Measurements from ENCODE around the gene SLCO3A1.

The SLCO3A1 gene

GRCh38 chr15:92165001-92165346 lies 311.5 kb downstream of the SLCO3A1 start (continued):
- TF ChIP-seq ZNF280D (tag by site-specific recombination; IDR thresholded peaks at IDR 0.05), result no peak

- Histone ChIP-seq H3K4me1 (ENCODE audit: control insufficient read depth, insufficient read depth, low read length) (peaks cover under 1% of the 10 kb centered on the region; the same call in 1 of the 2 replicates), H3K9me3 (ENCODE audit: control insufficient read depth, insufficient read depth, low read depth, low read length) (no peaks in the 10 kb centered on the region), H3K4me3 (ENCODE audit: low read depth, low read length) (no peak overlapping the region), H3K36me3 (ENCODE audit: control insufficient read depth in 2 of 2, insufficient read depth in 1 of 2, low read length in 2 of 2) (no peaks in the 10 kb centered on the region), H3K27ac (ENCODE audit: extremely low read depth, low read depth, low read length) (no peak overlapping the region)
- CTCF ChIA-PET, result no interaction called here
- POLR2A ChIA-PET, result no interaction called here
- peak; percentile 31; the same call in 1 of the 2 replicates for TF ChIP-seq ZIC2 (tag by site-specific recombination; IDR thresholded peaks at IDR 0.05)
- TF ChIP-seq ZNF626 (tag by site-specific recombination; IDR thresholded peaks at IDR 0.05), result no peak
Observed at GRCh38 chr15:92166029-92166428, 312.5 kb downstream of the SLCO3A1 start.

- Histone ChIP-seq H3K9me3 (ENCODE audit: control insufficient read depth, insufficient read depth, low read depth, low read length) (no peaks in the 10 kb centered on the region), H3K27ac (ENCODE audit: extremely low read depth, low read depth, low read length) (no peak overlapping the region), H3K36me3 (ENCODE audit: control insufficient read depth in 2 of 2, insufficient read depth in 1 of 2, low read length in 2 of 2) (no peaks in the 10 kb centered on the region), H3K4me1 (ENCODE audit: control insufficient read depth, insufficient read depth, low read length) (no peaks in the 10 kb centered on the region), H3K4me3 (ENCODE audit: low read depth, low read length) (no peak overlapping the region)
- POLR2A ChIA-PET, result no interaction called here
- CTCF ChIA-PET, result no interaction called here
- TF ChIP-seq SP2 (tag by site-specific recombination; IDR thresholded peaks at IDR 0.05) (no peak), ZSCAN16 (tag by site-specific recombination; IDR thresholded peaks at IDR 0.05) (no peak), ZBTB48 (tag by site-specific recombination; IDR thresholded peaks at IDR 0.05) (no peak), ZFP37 (tag by site-specific recombination; IDR thresholded peaks at IDR 0.05) (no peak), ZNF266 (tag by site-specific recombination; IDR thresholded peaks at IDR 0.05; ENCODE audit: low read depth) (no peak), ZNF391 (tag by site-specific recombination; IDR thresholded peaks at IDR 0.05; ENCODE audit: borderline replicate concordance, low read depth) (no peak), ZSCAN18 (tag by site-specific recombination; IDR thresholded peaks at IDR 0.05) (no peak), REST (tag by site-specific recombination; IDR thresholded peaks at IDR 0.05) (no peak), GFI1B (tag by site-specific recombination; IDR thresholded peaks at IDR 0.05) (no peak), ZNF184 (tag by site-specific recombination; IDR thresholded peaks at IDR 0.05) (no peak), ZNF221 (tag by site-specific recombination; IDR thresholded peaks at IDR 0.05; ENCODE audit: borderline replicate concordance) (no peak), ZNF133 (tag by site-specific recombination; IDR thresholded peaks at IDR 0.05) (no peak)
Observed at GRCh38 chr15:92166751-92167405, 313.4 kb downstream of the SLCO3A1 start.
